B cell (primary cell): ENCODE measurements around the gene RGS3. TPM values are rescaled to one million over a fixed set of nuclear protein-coding genes. Genes with fewer than 3 reads are reported as not detected.

Experiments used
- ATAC-seq: fragments of 200-7000 bp; cut with Tn5 transposase; one replicate; pipeline ENCODE4 v1.10.0; 2021; ENCODE audit warnings: low read depth, mild to moderate bottlenecking, moderate number of reproducible peaks, moderate library complexity
- CTCF ChIA-PET: fragments of 350-600 bp; sonication (Branson Sonifier 250); formaldehyde crosslinking; loops from one replicate; lab custom pipeline; 2021; ENCODE audit warnings: antibody characterized with exemption, inconsistent platforms; lab: Charles Lee
- POLR2A ChIA-PET: fragments of 350-600 bp; sonication (Branson Sonifier 250); formaldehyde crosslinking; loops from one replicate; lab custom pipeline; 2021; ENCODE audit warnings: antibody characterized with exemption; lab: Charles Lee
- DNase-seq: peaks from one replicate; pipeline ENCODE4 v3.0.0; 2013
- H2AFZ ChIP-seq: 2 replicates; pipeline ENCODE4 v1.6.1; 2012; ENCODE audit warnings: mild to moderate bottlenecking, low read depth, low read length; ENCODE audit not compliant: insufficient read depth, poor library complexity, severe bottlenecking
- H3K27ac ChIP-seq, 2 donors: 1 replicate in 1 of 2; 2 replicates in 1 of 2; pipeline ENCODE4 v1.5.1; 2012 to 2013; ENCODE audit warnings: low read length in 2 of 2, mild to moderate bottlenecking in 2 of 2, moderate library complexity in 1 of 2
- H3K27me3 ChIP-seq, 4 experiments: fragments of 200-600 bp in 1 of 4; sonication (generic) in 1 of 4; replicated peaks in 1 of 4; 1 replicate in 2 of 4; 2 replicates in 2 of 4; pipeline versions ENCODE4 v1.6.1 to v1.7.0; 2013 to 2016; ENCODE audit warnings: low read length in 3 of 4, mild to moderate bottlenecking in 2 of 4, mixed read lengths in 1 of 4, moderate library complexity in 1 of 4; ENCODE audit not compliant: insufficient read depth in 4 of 4, control insufficient read depth in 3 of 4; ENCODE audit errors: control extremely low read depth in 1 of 4
- H3K36me3 ChIP-seq, 2 experiments: replicated peaks in 1 of 2; 1 replicate in 1 of 2; 2 replicates in 1 of 2; pipeline versions ENCODE4 v1.6.1 to v1.7.1; 2013; ENCODE audit warnings: low read length in 1 of 2; ENCODE audit not compliant: insufficient read depth in 2 of 2, control insufficient read depth in 1 of 2; ENCODE audit errors: control extremely low read depth in 1 of 2, extremely low read depth in 1 of 2
- H3K4me1 ChIP-seq, 2 donors: fragments of 200-600 bp in 1 of 2; sonication (generic) in 1 of 2; 1 replicate in 1 of 2; 2 replicates in 1 of 2; pipeline versions ENCODE4 v1.5.1 to v1.6.1; 2013 to 2017; ENCODE audit warnings: low read length in 2 of 2; ENCODE audit not compliant: control insufficient read depth in 2 of 2, insufficient read depth in 2 of 2
- H3K4me2 ChIP-seq: replicated peaks from 2 replicates; pipeline ENCODE3; 2012; ENCODE audit warnings: mild to moderate bottlenecking, low read depth, low read length; ENCODE audit not compliant: poor library complexity, severe bottlenecking
- H3K4me3 ChIP-seq, 5 experiments: fragments of 200-600 bp in 1 of 5; sonication (generic) in 1 of 5; 1 replicate in 3 of 5; 2 replicates in 2 of 5; pipeline versions ENCODE4 v1.5.1 to v1.7.0; 2011 to 2016; ENCODE audit warnings: low read length in 4 of 5, mild to moderate bottlenecking in 4 of 5, low read depth in 2 of 5, control low read depth in 1 of 5, moderate library complexity in 1 of 5; ENCODE audit not compliant: insufficient read depth in 1 of 5; ENCODE audit errors: control extremely low read depth in 1 of 5, extremely low read depth in 1 of 5
- H3K79me2 ChIP-seq: fragments of 200-600 bp; sonication (generic); one replicate; pipeline ENCODE4 v1.6.0; 2016; ENCODE audit warnings: low read length; ENCODE audit not compliant: control insufficient read depth, insufficient read depth
- H3K9ac ChIP-seq: fragments of 200-600 bp; sonication (generic); 2 replicates; pipeline ENCODE4 v1.6.1; 2017; ENCODE audit warnings: mild to moderate bottlenecking, low read length, moderate library complexity
- H3K9me3 ChIP-seq, 3 donors: one replicate each; pipeline versions ENCODE4 v1.6.1 to v1.7.1; 2013; ENCODE audit warnings: low read length in 2 of 3; ENCODE audit not compliant: control insufficient read depth in 2 of 3, insufficient read depth in 1 of 3; ENCODE audit errors: control extremely low read depth in 1 of 3
- H4K20me1 ChIP-seq: 2 replicates; pipeline ENCODE4 v1.6.0; 2012; ENCODE audit warnings: mild to moderate bottlenecking, low read length; ENCODE audit not compliant: insufficient read depth, control insufficient read depth, poor library complexity, severe bottlenecking
- H3K27ac Mint-ChIP-seq: one replicate; pipeline ENCODE4 v1.8.0; 2021; ENCODE audit warnings: mixed read lengths
- H3K27me3 Mint-ChIP-seq: one replicate; pipeline ENCODE4 v1.8.0; 2021; ENCODE audit warnings: mixed read lengths
- H3K4me1 Mint-ChIP-seq: one replicate; pipeline ENCODE4 v1.8.0; 2021; ENCODE audit warnings: mixed read lengths
- H3K4me3 Mint-ChIP-seq: one replicate; pipeline ENCODE4 v1.8.0; 2021; ENCODE audit warnings: mixed read lengths
- H3K9me3 Mint-ChIP-seq: one replicate; pipeline ENCODE4 v1.8.0; 2022; ENCODE audit warnings: mixed read lengths; ENCODE audit not compliant: insufficient read depth
- CTCF ChIP-seq: fragments of 200-600 bp; IDR thresholded peaks from one replicate; pipeline ENCODE4 v1.8.0; 2022; ENCODE audit warnings: antibody characterized with exemption, mild to moderate bottlenecking
- EZH2 ChIP-seq: IDR thresholded peaks from 2 replicates; pipeline ENCODE4 v1.6.1; 2012; ENCODE audit warnings: borderline replicate concordance, low read depth, mild to moderate bottlenecking, moderate library complexity, low read length; ENCODE audit not compliant: insufficient read depth, poor library complexity, severe bottlenecking
- WGBS: methylation state at CpG from one replicate; pipeline ENCODE4 v1.1.5; 2013; ENCODE audit warnings: missing lambda C conversion rate; ENCODE audit not compliant: insufficient coverage; 5-methylcytosine and 5-hydroxymethylcytosine counted together
- intact Hi-C: fragments of 100-400 bp; cut with micrococcal nuclease; formaldehyde crosslinking; loops from one replicate; pipeline ENCODE4 v1.10.0; 2022
- polyA plus RNA-seq: library from polyadenylated mRNA; depleted of rRNA; stranded (reverse); fragments of >200 nt; gene quantifications from 2 replicates; pipeline ENCODE4 v1.2.3, GENCODE V29; 2012
- total RNA-seq, 2 donors: library from RNA; stranded (reverse); fragments of 120-200 nt in 1 of 2; gene quantifications; 1 replicate in 1 of 2; 2 replicates in 1 of 2; pipeline versions ENCODE4 v1.2.3 to v1.2.4, GENCODE V29; 2013 to 2022

The RGS3 gene
- total and polyA plus RNA-seq, 2 donors (not counting 1 experiment from before 2014, with no cell fraction given), result 12.0 to 15.6 TPM

DNA sequence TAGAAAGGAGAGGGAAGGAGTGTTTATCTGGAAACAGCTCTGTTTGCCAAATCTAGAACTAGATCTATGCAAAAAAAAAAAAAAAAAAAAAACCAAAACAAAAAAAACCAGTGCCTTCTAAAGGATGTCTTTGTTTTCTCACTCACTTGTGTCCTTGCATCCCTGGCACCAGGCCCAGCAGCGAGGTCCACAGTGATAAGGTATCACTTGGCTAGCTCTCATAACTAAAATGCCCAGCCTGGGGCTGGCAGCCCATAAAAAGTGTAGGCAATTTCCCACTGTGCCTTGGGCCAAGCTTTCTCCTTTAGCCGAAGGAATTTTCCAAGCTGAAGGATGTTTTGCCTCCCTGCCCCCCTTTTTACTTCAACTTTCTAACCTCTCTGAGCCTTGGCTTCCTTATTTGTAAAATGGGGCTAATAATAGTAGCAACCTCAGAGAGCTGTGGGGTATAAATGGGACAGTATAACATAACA, 20.8 kb downstream of the RGS3 start:
- Mint-ChIP-seq H3K9me3 (no peaks in the 10 kb centered on the region), H3K27ac (no peak overlapping the region), H3K27me3 (peaks cover 2% of the 10 kb centered on the region), H3K4me1 (peaks cover 1% of the 10 kb centered on the region), H3K4me3 (no peak overlapping the region)
- Histone ChIP-seq H3K36me3 (no peaks in the 10 kb centered on the region), H3K4me2 (no peak overlapping the region), H4K20me1 (no peaks in the 10 kb centered on the region), H3K9me3 (no peaks in the 10 kb centered on the region), H3K27me3 (no peaks in the 10 kb centered on the region), H3K9ac (no peak overlapping the region), H3K4me3 (no peak overlapping the region), H3K4me1 (no peaks in the 10 kb centered on the region), H3K79me2 (no peaks in the 10 kb centered on the region), H3K27ac (no peak overlapping the region), H2AFZ (no peak overlapping the region)
- TF ChIP-seq CTCF, result no peak
- no peak for TF ChIP-seq EZH2
- CTCF ChIA-PET, result interaction anchor here (2.0 kb wide), 1 partner anchor 98 kb away, joined by 5 read pairs; no protein-coding TSS in a partner anchor
- no peak for DNase-seq
- POLR2A ChIA-PET, result no interaction called here
- WGBS, result 100% methylated on average over 1 of the region's 2 CpGs
- no peak for ATAC-seq
- intact Hi-C loops, result no loop called here

- no peak overlapping the region for H2AFZ ChIP-seq
- H3K4me3 ChIP-seq, result no peak overlapping the region
- H3K27ac ChIP-seq, result no peak overlapping the region
- H3K4me3 Mint-ChIP-seq, result no peak overlapping the region
- H3K9me3 Mint-ChIP-seq, result no peaks in the 10 kb centered on the region
- POLR2A ChIA-PET, result no interaction called here
- H3K79me2 ChIP-seq, result no peaks in the 10 kb centered on the region
- H3K4me1 Mint-ChIP-seq, result peaks cover 1% of the 10 kb centered on the region
- H3K9ac ChIP-seq, result no peak overlapping the region
- no peaks in the 10 kb centered on the region for H3K9me3 ChIP-seq
- 83% methylated on average over 5 of the region's 5 CpGs for WGBS
- no peaks in the 10 kb centered on the region for H3K27me3 Mint-ChIP-seq
- H4K20me1 ChIP-seq, result no peaks in the 10 kb centered on the region
- CTCF ChIA-PET, result interaction anchor here (2.0 kb wide), 1 partner anchor 96 kb away, joined by 5 read pairs; no protein-coding TSS in a partner anchor
- no peaks in the 10 kb centered on the region for H3K4me1 ChIP-seq
- no peaks in the 10 kb centered on the region for H3K27me3 ChIP-seq
- ATAC-seq (no peak), DNase-seq (no peak)
- TF ChIP-seq EZH2 (no peak), CTCF (no peak)
- intact Hi-C loops, result no loop called here
- no peaks in the 10 kb centered on the region for H3K36me3 ChIP-seq
- H3K4me2 ChIP-seq, result no peak overlapping the region
- no peak overlapping the region for H3K27ac Mint-ChIP-seq
Measured at GRCh38 chr9:113485761-113486115, 22.2 kb downstream of the RGS3 start.
